H1 (cell line): ENCODE data around the gene DMPK. TPM values are rescaled to one million over a fixed set of nuclear protein-coding genes. Genes with fewer than 3 reads are reported as not detected.

Experiments used
- CBX8 ChIP-seq: fragments of 300-800, 300-1000 bp; sonication (generic); IDR thresholded peaks from 2 replicates; pipeline ENCODE4 v1.7.1; 2016; ENCODE audit warnings: low read depth, low read length, borderline replicate concordance
- JUND ChIP-seq: IDR thresholded peaks from 2 replicates; pipeline ENCODE4 v1.6.1; 2011; ENCODE audit warnings: mild to moderate bottlenecking, improper control_type of control experiment, low read length
- KDM5A ChIP-seq: fragments of 200-600 bp; IDR thresholded peaks from 2 replicates; pipeline ENCODE4 v1.7.1; 2012; ENCODE audit warnings: mild to moderate bottlenecking, low read length, inconsistent platforms, mixed read lengths
- RAD21 ChIP-seq, 2 experiments: IDR thresholded peaks in 1 of 2; conservative IDR thresholded peaks in 1 of 2; 2 replicates each; pipeline ENCODE4 v1.6.1; 2011; ENCODE audit warnings: low read depth in 2 of 2, low read length in 2 of 2, improper control_type of control experiment in 1 of 2, inconsistent platforms in 1 of 2, mild to moderate bottlenecking in 1 of 2, moderate library complexity in 1 of 2
- SAP30 ChIP-seq: fragments of 300-600 bp; sonication (generic); IDR thresholded peaks from 2 replicates; pipeline ENCODE4 v1.7.1; 2012; ENCODE audit warnings: low read length, moderate library complexity, mild to moderate bottlenecking, inconsistent platforms; ENCODE audit not compliant: insufficient read depth, insufficient replicate concordance
- TAF7 ChIP-seq: optimal IDR thresholded peaks from 2 replicates; pipeline ENCODE3; 2011; ENCODE audit warnings: low read depth, mild to moderate bottlenecking, inconsistent platforms, low read length, moderate library complexity, borderline replicate concordance
- TCF12 ChIP-seq: IDR thresholded peaks from 2 replicates; pipeline ENCODE4 v1.6.1; 2011; ENCODE audit warnings: low read depth, mild to moderate bottlenecking, low read length
- USF2 ChIP-seq: IDR thresholded peaks from 2 replicates; pipeline ENCODE4 v1.6.1; 2011; ENCODE audit warnings: low read length, improper control_type of control experiment
- polyA plus RNA-seq, 7 experiments: library from polyadenylated mRNA; depleted of rRNA in 3 of 7; stranded (reverse) in 5 of 7; unstranded in 2 of 7; fragments of >200 nt in 5 of 7; fragments of 200-250 nt in 2 of 7; gene quantifications; 1 replicate in 5 of 7; 2 replicates in 1 of 7; 4 replicates in 1 of 7; pipeline versions ENCODE4 v1.2.1 to v1.2.3, GENCODE V29; 2011 to 2013; ENCODE audit warnings: missing spikeins in 2 of 7, mixed read lengths in 2 of 7
- total RNA-seq: library from RNA; stranded (reverse); fragmentation: NEBNext Ultra II Directional; extraction: Animal tissue kit (Norgen Biotek cat#: 25700); gene quantifications from 2 replicates; pipeline ENCODE4 v1.2.1, GENCODE V29; 2021
- TF ChIP-seq, protein P1 (sequence below): fragments of 300-600 bp; sonication (generic); IDR thresholded peaks from 2 replicates; pipeline ENCODE4 v1.7.1; 2012; ENCODE audit warnings: low read length, moderate library complexity, mild to moderate bottlenecking, inconsistent platforms; ENCODE audit not compliant: insufficient replicate concordance

DMPK gene
- total and polyA plus RNA-seq, 2 of the 8 experiments (the other 6 are each of a cell fraction or from before 2014, with no cell fraction given) = 13.7 to 27.4 TPM

DNA sequence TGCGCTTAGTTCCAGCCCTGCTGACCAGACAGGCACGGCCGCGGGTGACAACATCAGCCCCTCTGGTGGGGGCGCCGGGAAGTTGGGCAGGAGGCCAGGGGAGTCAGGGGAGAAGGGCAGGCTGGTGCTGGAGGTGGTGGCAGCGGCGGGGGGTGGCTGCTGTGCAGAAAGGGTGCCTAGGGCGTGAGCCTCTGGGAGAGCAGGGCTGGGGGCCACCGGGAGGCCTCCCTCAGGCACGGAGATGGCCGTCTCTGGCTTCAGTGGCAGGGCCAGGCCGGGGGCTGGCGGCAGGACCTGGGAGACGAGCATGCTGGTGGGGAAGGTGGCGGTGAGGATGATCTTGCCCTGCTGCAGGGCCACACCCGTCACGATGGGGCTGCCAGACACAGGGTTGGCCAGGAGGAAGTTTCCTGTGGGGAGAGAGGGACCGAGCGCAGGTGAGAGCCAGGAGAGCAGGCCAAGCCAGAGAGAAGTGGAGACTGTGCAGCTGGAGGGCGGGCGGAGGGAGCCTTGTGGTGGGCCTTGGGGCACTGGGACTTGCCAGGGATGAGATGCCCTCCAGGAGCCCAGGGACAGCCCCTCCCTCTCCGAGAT is 16.5 kb downstream of the DMPK start (continued):
- TF ChIP-seq, protein P1, sequence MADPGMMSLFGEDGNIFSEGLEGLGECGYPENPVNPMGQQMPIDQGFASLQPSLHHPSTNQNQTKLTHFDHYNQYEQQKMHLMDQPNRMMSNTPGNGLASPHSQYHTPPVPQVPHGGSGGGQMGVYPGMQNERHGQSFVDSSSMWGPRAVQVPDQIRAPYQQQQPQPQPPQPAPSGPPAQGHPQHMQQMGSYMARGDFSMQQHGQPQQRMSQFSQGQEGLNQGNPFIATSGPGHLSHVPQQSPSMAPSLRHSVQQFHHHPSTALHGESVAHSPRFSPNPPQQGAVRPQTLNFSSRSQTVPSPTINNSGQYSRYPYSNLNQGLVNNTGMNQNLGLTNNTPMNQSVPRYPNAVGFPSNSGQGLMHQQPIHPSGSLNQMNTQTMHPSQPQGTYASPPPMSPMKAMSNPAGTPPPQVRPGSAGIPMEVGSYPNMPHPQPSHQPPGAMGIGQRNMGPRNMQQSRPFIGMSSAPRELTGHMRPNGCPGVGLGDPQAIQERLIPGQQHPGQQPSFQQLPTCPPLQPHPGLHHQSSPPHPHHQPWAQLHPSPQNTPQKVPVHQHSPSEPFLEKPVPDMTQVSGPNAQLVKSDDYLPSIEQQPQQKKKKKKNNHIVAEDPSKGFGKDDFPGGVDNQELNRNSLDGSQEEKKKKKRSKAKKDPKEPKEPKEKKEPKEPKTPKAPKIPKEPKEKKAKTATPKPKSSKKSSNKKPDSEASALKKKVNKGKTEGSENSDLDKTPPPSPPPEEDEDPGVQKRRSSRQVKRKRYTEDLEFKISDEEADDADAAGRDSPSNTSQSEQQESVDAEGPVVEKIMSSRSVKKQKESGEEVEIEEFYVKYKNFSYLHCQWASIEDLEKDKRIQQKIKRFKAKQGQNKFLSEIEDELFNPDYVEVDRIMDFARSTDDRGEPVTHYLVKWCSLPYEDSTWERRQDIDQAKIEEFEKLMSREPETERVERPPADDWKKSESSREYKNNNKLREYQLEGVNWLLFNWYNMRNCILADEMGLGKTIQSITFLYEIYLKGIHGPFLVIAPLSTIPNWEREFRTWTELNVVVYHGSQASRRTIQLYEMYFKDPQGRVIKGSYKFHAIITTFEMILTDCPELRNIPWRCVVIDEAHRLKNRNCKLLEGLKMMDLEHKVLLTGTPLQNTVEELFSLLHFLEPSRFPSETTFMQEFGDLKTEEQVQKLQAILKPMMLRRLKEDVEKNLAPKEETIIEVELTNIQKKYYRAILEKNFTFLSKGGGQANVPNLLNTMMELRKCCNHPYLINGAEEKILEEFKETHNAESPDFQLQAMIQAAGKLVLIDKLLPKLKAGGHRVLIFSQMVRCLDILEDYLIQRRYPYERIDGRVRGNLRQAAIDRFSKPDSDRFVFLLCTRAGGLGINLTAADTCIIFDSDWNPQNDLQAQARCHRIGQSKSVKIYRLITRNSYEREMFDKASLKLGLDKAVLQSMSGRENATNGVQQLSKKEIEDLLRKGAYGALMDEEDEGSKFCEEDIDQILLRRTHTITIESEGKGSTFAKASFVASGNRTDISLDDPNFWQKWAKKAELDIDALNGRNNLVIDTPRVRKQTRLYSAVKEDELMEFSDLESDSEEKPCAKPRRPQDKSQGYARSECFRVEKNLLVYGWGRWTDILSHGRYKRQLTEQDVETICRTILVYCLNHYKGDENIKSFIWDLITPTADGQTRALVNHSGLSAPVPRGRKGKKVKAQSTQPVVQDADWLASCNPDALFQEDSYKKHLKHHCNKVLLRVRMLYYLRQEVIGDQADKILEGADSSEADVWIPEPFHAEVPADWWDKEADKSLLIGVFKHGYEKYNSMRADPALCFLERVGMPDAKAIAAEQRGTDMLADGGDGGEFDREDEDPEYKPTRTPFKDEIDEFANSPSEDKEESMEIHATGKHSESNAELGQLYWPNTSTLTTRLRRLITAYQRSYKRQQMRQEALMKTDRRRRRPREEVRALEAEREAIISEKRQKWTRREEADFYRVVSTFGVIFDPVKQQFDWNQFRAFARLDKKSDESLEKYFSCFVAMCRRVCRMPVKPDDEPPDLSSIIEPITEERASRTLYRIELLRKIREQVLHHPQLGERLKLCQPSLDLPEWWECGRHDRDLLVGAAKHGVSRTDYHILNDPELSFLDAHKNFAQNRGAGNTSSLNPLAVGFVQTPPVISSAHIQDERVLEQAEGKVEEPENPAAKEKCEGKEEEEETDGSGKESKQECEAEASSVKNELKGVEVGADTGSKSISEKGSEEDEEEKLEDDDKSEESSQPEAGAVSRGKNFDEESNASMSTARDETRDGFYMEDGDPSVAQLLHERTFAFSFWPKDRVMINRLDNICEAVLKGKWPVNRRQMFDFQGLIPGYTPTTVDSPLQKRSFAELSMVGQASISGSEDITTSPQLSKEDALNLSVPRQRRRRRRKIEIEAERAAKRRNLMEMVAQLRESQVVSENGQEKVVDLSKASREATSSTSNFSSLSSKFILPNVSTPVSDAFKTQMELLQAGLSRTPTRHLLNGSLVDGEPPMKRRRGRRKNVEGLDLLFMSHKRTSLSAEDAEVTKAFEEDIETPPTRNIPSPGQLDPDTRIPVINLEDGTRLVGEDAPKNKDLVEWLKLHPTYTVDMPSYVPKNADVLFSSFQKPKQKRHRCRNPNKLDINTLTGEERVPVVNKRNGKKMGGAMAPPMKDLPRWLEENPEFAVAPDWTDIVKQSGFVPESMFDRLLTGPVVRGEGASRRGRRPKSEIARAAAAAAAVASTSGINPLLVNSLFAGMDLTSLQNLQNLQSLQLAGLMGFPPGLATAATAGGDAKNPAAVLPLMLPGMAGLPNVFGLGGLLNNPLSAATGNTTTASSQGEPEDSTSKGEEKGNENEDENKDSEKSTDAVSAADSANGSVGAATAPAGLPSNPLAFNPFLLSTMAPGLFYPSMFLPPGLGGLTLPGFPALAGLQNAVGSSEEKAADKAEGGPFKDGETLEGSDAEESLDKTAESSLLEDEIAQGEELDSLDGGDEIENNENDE = no peak
- TF ChIP-seq CBX8 (no peak), TAF7 (no peak), TCF12 (no peak), JUND (no peak), USF2 (no peak), RAD21 (IDR thresholded peaks at IDR 0.05 in 1 of 2, conservative IDR thresholded peaks at IDR 0.05 in 1 of 2; ENCODE audit: low read depth in 2 of 2, low read length in 2 of 2) (no peak), SAP30 (no peak), KDM5A (no peak)
